Gastrocnemius medialis (tissue), 4 donors: Measurements from ENCODE around the gene ANKRD16. TPM values are rescaled to one million over a fixed set of nuclear protein-coding genes. Genes with fewer than 3 reads are reported as not detected.
A peak's percentile ranks its signal among the peaks of the same experiment; 100 is the strongest.

Experiments used
- ATAC-seq, 2 donors: fragments of 150-250 bp; one replicate each; pipeline ENCODE4 v1.9.1; 2016
- DNase-seq, 2 donors: peaks; one replicate each; pipeline ENCODE4 v3.0.0-alpha.2; 2019
- H3K27ac ChIP-seq, 4 donors: fragments of 200-600 bp; sonication (generic); 1 replicate in 1 of 4; 2 replicates in 3 of 4; pipeline ENCODE4 v1.5.1; 2016 to 2018; ENCODE audit warnings: mild to moderate bottlenecking in 2 of 4, moderate library complexity in 1 of 4
- H3K27me3 ChIP-seq, 3 donors: fragments of 200-600 bp; sonication (generic) in 2 of 3; 1 replicate in 1 of 3; 2 replicates in 2 of 3; pipeline versions ENCODE4 v1.5.1 to v1.6.0; 2016 to 2019; ENCODE audit warnings: mild to moderate bottlenecking in 1 of 3, moderate library complexity in 1 of 3
- H3K36me3 ChIP-seq, 2 donors: fragments of 200-600 bp; sonication (generic) in 1 of 2; one replicate each; pipeline ENCODE4 v1.5.1; 2017 to 2018
- H3K4me1 ChIP-seq, 2 donors: fragments of 200-600 bp; sonication (generic) in 1 of 2; one replicate each; pipeline ENCODE4 v1.5.1; 2016 to 2017; ENCODE audit warnings: mild to moderate bottlenecking in 2 of 2
- H3K4me3 ChIP-seq, 4 donors: fragments of 200-600 bp; sonication (generic) in 3 of 4; 1 replicate in 1 of 4; 2 replicates in 3 of 4; pipeline ENCODE4 v1.5.1; 2016 to 2019; ENCODE audit warnings: mild to moderate bottlenecking in 2 of 4
- H3K9me3 ChIP-seq, 3 donors: fragments of 200-600 bp; sonication (generic) in 2 of 3; 1 replicate in 1 of 3; 2 replicates in 2 of 3; pipeline ENCODE4 v1.5.1; 2016 to 2019
- POLR2A ChIP-seq, 2 donors: fragments of 450-650 bp; IDR thresholded peaks; one replicate each; pipeline ENCODE4 v1.6.1; 2017; ENCODE audit warnings: antibody characterized with exemption in 2 of 2, mild to moderate bottlenecking in 2 of 2, moderate library complexity in 2 of 2
- in situ Hi-C, 4 donors: fragments of 200-750 bp; cut with MboI; loops; one replicate each; pipeline versions ENCODE4 v1.15.0 to v1.8.0; 2017; ENCODE audit warnings: low sequenced_read_pairs in 4 of 4
- intact Hi-C: fragments of 100-400 bp; cut with DNase I; formaldehyde crosslinking; loops from one replicate; pipeline ENCODE4 v1.15.1; 2023; ENCODE audit warnings: low total_unique reads
- total RNA-seq, 4 donors: library from RNA; depleted of rRNA; stranded (reverse); fragments of >200 nt; gene quantifications; one replicate each; pipeline versions ENCODE4 v1.1.0 to v1.2.3, GENCODE V29; 2016
- TF ChIP-seq, protein P1 (sequence below), 5 experiments: fragments of 450-650 bp in 3 of 5; fragments of 200-600 bp in 2 of 5; sonication (generic) in 2 of 5; IDR thresholded peaks in 4 of 5; conservative IDR thresholded peaks in 1 of 5; 1 replicate in 4 of 5; 2 replicates in 1 of 5; pipeline ENCODE4 v1.5.1; 2016 to 2019; ENCODE audit warnings: antibody characterized with exemption in 5 of 5, mild to moderate bottlenecking in 3 of 5, moderate library complexity in 3 of 5

ANKRD16 gene
- total RNA-seq, 4 donors from 2014 or later: 1.4 to 5.4 (median 3.8) TPM

DNA sequence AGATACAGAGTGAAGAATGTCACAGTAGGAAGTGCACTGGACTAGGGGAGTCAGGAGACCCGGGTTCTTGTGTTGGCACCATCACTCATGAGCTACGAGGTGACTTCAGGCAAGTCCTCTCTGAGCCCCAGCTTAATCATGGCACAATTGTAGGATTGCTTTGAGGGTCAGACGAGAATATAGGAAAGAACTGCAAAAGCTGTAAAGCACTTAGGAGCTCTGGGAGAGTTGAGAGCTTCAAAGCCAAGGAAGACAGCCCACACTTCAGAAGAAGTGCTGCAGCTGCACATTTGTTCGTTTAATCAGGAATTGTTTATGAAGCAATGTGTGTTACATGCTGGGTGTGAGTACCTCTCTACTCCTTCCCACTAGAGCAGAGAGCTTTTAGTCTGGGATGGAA is 4.7 kb upstream of the ANKRD16 start:
- no peak for DNase-seq
- no peak for TF ChIP-seq POLR2A (IDR thresholded peaks at IDR 0.05)
- TF ChIP-seq, protein P1, sequence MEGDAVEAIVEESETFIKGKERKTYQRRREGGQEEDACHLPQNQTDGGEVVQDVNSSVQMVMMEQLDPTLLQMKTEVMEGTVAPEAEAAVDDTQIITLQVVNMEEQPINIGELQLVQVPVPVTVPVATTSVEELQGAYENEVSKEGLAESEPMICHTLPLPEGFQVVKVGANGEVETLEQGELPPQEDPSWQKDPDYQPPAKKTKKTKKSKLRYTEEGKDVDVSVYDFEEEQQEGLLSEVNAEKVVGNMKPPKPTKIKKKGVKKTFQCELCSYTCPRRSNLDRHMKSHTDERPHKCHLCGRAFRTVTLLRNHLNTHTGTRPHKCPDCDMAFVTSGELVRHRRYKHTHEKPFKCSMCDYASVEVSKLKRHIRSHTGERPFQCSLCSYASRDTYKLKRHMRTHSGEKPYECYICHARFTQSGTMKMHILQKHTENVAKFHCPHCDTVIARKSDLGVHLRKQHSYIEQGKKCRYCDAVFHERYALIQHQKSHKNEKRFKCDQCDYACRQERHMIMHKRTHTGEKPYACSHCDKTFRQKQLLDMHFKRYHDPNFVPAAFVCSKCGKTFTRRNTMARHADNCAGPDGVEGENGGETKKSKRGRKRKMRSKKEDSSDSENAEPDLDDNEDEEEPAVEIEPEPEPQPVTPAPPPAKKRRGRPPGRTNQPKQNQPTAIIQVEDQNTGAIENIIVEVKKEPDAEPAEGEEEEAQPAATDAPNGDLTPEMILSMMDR (IDR thresholded peaks at IDR 0.05 in 4 of 5, conservative IDR thresholded peaks at IDR 0.05 in 1 of 5): no peak
- in situ Hi-C loops (no loop called here), intact Hi-C loops (loop anchor here (5.0 kb wide), 1 partner anchor 193 kb away; the partner anchor contains the start of gene RBM17)
- ATAC-seq: no peak
- peak overlapping the region in 1 of 4 donors; percentile 2 for H3K27ac ChIP-seq
- H3K4me3 ChIP-seq: no peak overlapping the region
- H3K27me3 ChIP-seq: no peaks in the 10 kb centered on the region
- H3K36me3 ChIP-seq: peaks cover 0 to 31% of the 10 kb centered on the region in 2 donors
- H3K4me1 ChIP-seq: peaks cover 24 to 29% of the 10 kb centered on the region in 2 donors
- H3K9me3 ChIP-seq: no peaks in the 10 kb centered on the region

- TF ChIP-seq POLR2A (IDR thresholded peaks at IDR 0.05): no peak
- TF ChIP-seq, protein P1 (IDR thresholded peaks at IDR 0.05 in 4 of 5, conservative IDR thresholded peaks at IDR 0.05 in 1 of 5): no peak
- intact Hi-C loops: loop anchor here (5.0 kb wide), 1 partner anchor 194 kb away; the partner anchor contains the start of gene RBM17
- Histone ChIP-seq H3K9me3 (no peaks in the 10 kb centered on the region), H3K27me3 (no peaks in the 10 kb centered on the region), H3K36me3 (peaks cover 0 to 27% of the 10 kb centered on the region in 2 donors), H3K27ac (peak overlapping the region in 3 of 4 donors; percentile 77 to 87 (median 86)), H3K4me3 (no peak overlapping the region), H3K4me1 (peaks cover 30 to 33% of the 10 kb centered on the region in 2 donors)
- no peak for DNase-seq
- in situ Hi-C loops: no loop called here
- no peak for ATAC-seq
Measured at GRCh38 chr10:5893321-5893720, 3.6 kb upstream of the ANKRD16 start.

GRCh38 chr10:5892007-5892406 is 2.3 kb upstream of the ANKRD16 start:
- intact Hi-C loops (loop anchor here (5.0 kb wide), 1 partner anchor 195 kb away; the partner anchor contains the start of gene RBM17), in situ Hi-C loops (no loop called here)
- Histone ChIP-seq H3K27me3 (no peaks in the 10 kb centered on the region), H3K27ac (peak overlapping the region; percentile 19 to 87 (median 82)), H3K9me3 (no peaks in the 10 kb centered on the region), H3K36me3 (peaks cover 0 to 22% of the 10 kb centered on the region in 2 donors), H3K4me3 (no peak overlapping the region), H3K4me1 (peaks cover 38 to 39% of the 10 kb centered on the region in 2 donors)
- no peak for TF ChIP-seq POLR2A (IDR thresholded peaks at IDR 0.05)
- TF ChIP-seq, protein P1 (IDR thresholded peaks at IDR 0.05 in 4 of 5, conservative IDR thresholded peaks at IDR 0.05 in 1 of 5): no peak
- DNase-seq (no peak), ATAC-seq (no peak)

GRCh38 chr10:5891009-5891408 is 1.3 kb upstream of the ANKRD16 start:
- Histone ChIP-seq H3K4me1 (peaks cover 38 to 46% of the 10 kb centered on the region in 2 donors), H3K4me3 (peak overlapping the region; percentile 66 to 83 (median 70)), H3K27ac (peak overlapping the region; percentile 77 to 90 (median 86)), H3K36me3 (peaks cover 0 to 19% of the 10 kb centered on the region in 2 donors), H3K27me3 (no peaks in the 10 kb centered on the region), H3K9me3 (no peaks in the 10 kb centered on the region)
- in situ Hi-C loops (no loop called here), intact Hi-C loops (loop anchor here (2.0 to 5.0 kb wide), 2 partner anchors 54 to 196 kb away; partner anchors contain the start of gene RBM17)
- TF ChIP-seq POLR2A (IDR thresholded peaks at IDR 0.05): no peak
- TF ChIP-seq, protein P1 (IDR thresholded peaks at IDR 0.05 in 4 of 5, conservative IDR thresholded peaks at IDR 0.05 in 1 of 5): no peak
- DNase-seq (no peak), ATAC-seq (no peak)
